Left colon (tissue), 2 donors: ENCODE measurements around the gene ATP11A. TPM values are rescaled to one million over a fixed set of nuclear protein-coding genes. Genes with fewer than 3 reads are reported as not detected.

Source experiments
- ATAC-seq: fragments of 200-7000 bp; cut with Tn5 transposase; one replicate; pipeline ENCODE4 v1.9.1; 2020; ENCODE audit warnings: mild to moderate bottlenecking, moderate library complexity
- DNase-seq, 2 donors: peaks; one replicate each; pipeline ENCODE4 v3.0.0-alpha.2; 2020
- intact Hi-C, 2 donors: fragments of 100-400 bp; cut with DNase I in 1 of 2; cut with micrococcal nuclease in 1 of 2; formaldehyde crosslinking; loops; one replicate each; pipeline versions ENCODE4 v1.11.2 to v1.14.0; 2022; cut with DNase I, micrococcal nuclease
- total RNA-seq, 2 donors: library from RNA; stranded (reverse); fragmentation: NEBNext Ultra II Directional; extraction: Animal tissue kit (Norgen Biotek cat#: 25700); gene quantifications; one replicate each; pipeline ENCODE4 v1.2.1, GENCODE V29; 2021
- donor health status: DM: no; HTN: no; CAD: no.
- donor health status: DM: yes; HTN: yes; CAD: no.

ATP11A gene
- total RNA-seq, 2 donors from 2014 or later = 12.4 to 22.7 TPM

DNA sequence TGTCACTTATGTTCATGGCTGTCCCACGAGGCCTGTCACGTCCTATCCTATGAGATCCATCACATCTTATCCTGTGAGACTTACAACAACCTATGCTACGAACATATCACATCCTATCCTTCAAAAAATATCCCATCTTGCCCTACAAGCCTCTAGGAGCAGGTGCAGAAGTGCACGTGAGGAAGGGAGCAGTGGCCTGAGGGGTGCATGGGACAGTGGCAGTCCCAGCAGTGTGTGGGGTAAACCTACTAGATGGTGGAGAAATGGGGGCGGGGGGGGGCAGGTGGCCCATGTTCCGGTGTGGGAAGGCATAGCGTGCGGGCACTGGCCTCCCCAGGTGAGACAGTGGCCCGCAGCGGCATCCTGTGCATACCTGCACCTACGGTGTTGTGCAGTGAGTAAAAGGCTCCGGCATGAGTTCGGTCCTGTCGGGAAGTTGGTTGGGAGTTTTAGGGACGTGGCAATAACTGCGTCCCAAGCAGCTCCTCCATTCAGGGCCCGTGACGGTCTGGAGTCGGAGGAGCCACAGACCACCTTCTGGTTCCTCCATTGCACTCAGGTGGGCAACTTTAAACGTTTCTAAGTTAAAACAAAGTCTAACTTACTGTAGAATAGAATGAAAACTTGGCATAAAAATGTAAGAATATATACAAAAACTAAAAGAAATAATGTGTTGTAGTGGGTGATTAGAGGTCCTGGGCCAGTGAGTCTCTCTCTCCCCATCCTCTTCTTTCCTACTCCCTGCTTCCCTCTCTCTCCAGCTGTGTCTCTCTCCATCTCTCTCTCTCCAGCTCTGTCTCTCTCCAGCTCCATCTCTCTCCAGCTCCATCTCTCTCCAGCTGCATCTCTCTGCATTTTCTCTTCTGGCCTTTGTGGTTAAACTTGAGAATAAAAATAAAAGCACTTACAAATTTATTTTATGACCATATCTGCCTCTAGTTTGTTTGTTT is 42.1 kb downstream of the ATP11A start:
- DNase-seq = no peak
- intact Hi-C loops = no loop called here
- no peak for ATAC-seq

DNA sequence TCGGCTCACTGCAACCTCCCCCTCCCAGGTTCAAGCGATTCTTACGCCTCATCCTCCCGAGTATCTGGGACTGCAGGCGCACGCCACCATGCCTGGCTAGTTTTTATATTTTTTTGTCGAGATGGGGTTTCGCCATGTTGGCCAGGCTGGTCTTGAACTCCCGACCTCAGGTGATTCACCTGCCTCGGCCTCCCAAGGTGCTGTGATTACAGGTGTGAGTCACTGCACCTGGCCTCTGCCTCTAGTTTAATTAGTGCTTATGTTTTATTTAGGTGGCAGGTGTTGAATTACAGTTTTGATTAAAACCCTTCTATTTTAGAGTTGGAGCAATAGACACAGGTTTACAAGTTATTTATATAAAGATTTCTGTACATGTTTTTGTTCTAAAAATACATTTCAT is 42.8 kb downstream of the ATP11A start:
- no peak for ATAC-seq
- DNase-seq = no peak
- intact Hi-C loops = no loop called here

DNA sequence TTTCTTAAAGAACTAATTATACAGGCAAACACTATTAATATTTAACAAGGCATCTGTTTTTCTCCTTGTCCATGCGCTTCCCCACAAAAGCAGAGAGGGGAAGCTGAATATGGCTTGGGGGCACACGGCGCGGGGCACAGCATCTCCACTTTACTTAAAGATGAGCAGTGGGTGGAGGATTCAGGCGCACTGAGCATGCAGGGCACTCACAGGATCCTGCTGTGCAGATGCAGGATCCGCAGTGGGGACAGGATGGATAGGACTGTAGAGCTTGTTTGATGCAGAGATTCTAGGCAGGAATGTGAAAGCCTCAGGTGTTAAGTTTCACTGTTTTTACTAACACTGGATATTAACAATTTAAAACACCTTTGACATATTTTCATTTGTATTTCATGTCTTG is 43.3 kb downstream of the ATP11A start:
- no peak for ATAC-seq
- intact Hi-C loops = no loop called here
- no peak for DNase-seq

DNA sequence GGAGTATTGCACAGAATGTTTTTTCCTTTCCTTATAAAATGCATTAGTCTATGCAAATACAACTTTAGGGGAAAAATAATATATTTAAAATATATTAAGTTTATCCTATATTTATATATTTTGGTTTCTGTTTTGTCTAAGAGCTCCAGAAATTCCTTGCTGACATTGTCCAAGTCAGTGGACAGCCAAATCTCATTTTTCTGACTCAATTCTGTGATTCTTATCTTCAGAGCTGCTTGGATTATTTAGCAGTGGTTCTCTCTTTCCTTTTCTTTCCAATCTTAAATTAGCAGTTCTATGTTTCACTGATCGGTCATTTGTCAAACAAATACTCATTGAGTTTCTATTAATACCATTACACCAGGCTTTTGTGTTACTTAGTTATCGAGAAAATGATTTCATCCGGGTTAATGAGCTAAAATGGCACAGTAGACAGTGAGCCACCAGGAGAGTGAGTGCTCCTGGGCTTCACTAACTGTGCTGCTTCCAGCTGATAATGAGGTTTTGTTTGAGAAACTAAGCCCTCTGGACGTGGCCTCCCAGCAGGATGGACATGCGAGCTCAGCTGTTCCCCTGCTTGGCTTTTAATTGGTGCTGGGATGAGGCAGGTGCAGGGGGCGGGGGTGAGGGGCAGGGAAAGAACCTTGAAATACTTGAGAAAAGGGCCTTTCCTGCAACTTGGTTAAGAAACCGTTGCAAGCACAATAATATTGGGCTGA is 44.0 kb downstream of the ATP11A start:
- ATAC-seq (no peak), DNase-seq (no peak)
- intact Hi-C loops = no loop called here

DNA sequence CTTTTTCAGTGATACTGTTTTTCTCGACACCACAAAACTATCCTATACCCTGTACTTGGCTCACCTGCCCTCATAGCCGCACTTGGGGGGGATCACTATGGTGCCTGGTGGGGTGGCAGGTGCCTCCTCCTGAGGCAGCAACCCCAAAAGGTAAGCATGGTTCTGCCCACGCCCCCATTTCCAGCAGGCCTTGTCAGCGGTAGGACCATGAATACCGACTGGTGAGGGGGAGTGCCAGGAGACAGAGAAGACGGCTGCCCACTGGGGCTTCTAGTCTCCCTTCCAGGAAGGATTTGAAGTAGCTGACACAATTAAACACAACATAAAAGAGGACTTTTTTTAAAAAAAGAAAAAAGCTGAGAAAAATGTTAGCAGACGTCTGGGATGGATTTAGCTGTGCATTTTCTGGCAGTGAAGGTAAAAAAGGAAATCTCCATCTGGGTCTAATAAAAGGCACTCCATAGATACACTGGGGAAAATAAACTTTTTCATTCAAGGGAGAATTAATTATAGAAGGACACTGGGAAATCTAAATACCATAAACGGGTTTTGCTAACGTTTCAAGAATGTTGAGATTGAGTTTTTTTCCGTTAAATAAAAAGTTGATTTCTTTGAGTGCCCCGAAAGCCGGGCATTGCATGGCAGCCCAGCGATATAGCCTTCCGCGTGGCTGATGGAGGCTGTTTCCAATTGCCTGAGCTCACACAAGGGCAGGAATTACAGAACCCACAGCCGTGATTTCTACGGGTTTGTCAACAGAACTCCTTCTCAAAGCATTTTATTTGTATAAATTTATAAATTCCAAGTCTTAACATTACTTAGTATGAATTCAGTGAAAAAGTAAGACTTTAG is 45.1 kb downstream of the ATP11A start:
- ATAC-seq (no peak), DNase-seq (no peak)
- intact Hi-C loops = no loop called here

DNA sequence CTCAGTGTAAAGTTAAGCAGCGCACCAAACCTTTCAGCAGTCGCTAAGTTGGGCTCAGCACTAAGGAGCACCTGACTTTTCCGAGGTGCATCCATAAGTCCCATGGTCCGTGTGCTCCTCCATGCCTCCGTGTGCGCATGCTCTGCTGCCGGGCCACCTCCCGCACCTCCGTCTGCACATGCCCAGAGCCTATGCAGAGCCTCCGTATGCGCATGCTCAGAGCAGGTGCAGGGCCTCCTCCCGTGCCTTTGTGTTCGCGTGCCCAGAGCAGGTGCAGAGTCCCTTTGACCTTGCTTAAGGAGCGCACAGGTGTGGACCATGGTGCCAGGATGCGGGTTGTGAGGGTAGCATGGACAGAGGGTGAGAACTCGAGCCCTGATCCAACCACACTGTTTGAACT is 46.0 kb downstream of the ATP11A start:
- intact Hi-C loops = no loop called here
- no peak for DNase-seq

DNA sequence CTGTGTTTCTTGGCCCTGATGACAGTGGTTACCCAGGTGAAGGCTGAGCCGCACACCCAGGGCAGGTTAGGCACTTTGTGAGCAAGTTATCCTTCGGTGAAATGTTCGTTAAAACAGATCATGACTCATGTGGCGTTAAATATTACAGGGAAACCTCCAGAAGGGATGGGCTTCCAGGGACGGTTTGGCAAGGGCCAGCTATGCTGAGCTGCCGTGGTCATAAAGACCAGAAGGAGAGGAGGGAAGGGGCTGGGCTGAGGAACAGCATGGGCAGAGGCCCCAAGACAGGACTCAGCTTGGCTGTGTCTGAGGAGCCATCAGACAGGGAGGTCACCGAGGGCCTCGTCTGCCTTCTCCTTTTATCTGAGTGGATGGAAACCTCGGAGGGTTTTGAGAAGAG is 47.5 kb downstream of the ATP11A start:
- no peak for DNase-seq
- ATAC-seq = no peak
- intact Hi-C loops = no loop called here

More for the DNA sequence above, 46.0 kb downstream of the ATP11A start:
- ATAC-seq = no peak

DNA sequence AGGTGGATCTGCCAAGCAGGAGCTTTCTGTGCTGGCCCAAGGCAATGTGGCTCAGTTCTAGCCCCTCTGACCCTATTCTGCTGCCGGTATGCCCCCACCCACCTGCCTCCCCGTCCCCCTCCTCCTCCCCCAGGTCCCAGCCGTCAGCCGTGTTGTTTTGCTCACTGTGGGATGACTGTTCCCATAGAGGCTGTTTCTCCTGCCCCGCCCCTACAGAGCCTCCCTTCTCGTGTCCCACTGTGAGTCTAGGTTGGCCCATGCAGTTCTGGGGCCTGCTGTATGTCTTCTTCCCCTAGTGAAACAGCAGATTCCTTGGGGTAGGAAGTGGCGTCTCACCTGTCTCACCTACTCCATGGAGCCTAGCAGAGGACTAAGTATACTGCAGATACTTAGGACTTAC is 48.8 kb downstream of the ATP11A start:
- ATAC-seq (no peak), DNase-seq (no peak)
- intact Hi-C loops = no loop called here

DNA sequence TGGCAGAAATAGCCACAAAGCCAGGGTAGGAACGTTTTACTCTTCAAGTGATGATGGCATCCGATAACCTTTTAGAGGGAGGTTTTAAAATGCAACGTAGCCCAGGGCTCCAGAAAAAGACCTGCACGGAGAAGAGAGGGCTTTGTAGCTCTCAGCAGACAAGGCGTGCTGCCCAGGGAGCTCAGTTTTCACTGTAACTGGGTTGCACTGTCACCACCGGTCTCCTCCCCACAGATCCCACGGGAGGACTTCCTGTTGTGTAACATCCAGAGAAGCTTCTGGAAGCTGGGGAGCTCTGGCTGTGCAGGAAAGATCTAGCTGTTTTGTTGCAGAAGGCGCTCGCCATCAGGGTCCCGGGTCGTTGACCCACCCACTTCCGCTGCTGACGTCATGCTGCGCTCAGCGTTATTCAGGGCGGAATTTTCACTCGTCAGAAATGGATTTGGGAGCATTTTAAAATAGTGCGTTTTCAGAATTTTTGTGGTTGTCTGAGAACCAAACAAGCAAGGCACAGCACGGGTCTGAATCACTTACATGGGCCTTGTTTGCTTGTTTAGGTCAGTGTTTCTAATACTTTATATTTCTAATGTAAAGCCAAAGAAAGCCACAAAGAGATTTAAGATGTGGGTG is 50.8 kb downstream of the ATP11A start:
- ATAC-seq = no peak
- intact Hi-C loops = no loop called here
- DNase-seq = peak in 1 of 2 donors; percentile 34

DNA sequence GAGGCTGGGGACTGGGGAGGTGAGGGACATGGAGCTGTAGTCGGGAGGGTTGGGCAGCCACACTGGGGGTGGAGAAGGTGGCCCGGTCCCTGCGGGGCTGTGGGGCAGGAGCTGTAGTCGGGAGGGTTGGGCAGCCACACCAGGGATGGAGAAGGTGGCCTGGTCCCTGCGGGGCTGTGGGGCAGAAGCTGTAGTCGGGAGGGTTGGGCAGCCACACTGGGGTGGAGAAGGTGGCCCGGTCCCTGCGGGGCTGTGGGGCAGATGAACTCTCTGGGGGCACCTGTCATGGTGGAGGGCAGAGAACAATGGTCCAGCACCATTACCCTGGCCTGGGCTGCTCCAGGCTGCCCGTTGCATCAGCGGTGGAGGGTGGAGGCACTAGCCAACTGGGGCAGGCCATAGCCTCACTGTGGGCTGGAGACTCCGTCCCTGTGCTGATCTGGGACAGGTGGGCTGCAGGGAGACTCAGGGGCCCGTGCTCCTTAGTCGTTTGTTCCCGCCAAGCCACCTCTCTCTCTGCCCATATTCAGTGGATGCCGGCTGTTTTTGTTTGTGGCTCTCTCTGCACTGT is 51.4 kb downstream of the ATP11A start:
- ATAC-seq (no peak), DNase-seq (no peak)
- intact Hi-C loops = no loop called here

DNA sequence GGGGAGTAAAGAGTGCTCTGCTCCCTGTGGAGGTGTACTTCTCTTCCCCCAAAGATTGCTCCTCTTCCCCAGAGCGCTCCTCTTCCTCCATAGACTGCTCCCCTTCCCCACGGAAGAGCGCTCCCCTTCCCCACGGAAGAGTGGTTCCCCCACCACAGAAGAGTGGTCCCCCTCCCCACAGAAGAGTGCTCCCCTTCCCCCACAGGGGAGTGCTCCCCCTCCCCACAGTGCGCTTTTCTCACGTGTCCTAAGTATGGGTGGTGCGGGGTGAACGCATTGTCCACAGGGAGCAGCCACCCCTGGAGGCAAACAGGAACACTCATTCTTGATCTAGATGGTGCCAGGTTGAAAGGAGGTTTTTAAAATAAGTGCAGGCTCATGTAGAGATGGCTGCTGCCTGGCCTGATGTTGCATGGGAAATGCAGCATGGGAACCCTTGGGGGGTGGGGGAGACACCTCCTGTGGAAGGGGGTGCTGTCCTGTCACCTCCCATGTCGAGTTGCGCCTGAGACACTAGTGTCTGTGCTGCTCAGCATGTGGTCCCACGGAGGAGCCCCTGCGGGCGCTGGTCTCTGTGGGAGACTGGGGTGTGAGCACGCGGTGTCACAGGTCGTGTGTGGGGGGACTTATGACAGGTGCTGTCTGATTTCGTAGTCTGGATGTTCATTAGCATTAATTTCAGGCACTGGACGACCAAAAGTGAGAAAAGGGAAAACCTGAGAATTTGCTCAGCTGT is 52.2 kb downstream of the ATP11A start:
- intact Hi-C loops = no loop called here
- no peak for DNase-seq

DNA sequence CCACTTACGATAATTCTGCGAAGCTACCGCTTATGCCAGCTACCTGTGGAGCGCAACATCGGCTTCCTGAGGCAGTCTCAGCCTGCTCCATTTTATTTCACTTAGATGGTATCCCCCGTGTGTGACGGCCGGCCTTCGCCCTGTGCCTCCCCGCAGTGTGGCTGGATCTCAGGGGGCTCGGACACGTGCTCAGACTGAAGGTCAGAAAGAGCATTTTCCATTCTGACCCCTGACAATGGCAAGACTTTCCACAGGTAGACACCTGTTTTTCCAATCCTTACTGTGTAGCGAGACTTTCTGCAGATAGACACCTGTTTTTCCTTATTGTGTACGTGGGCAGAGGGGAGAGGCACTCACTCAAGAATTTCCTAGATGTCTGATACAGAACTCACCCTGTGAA is 52.7 kb downstream of the ATP11A start:
- DNase-seq (no peak), ATAC-seq (no peak)
- intact Hi-C loops = no loop called here

More for the DNA sequence above, 52.2 kb downstream of the ATP11A start:
- ATAC-seq = no peak

DNA sequence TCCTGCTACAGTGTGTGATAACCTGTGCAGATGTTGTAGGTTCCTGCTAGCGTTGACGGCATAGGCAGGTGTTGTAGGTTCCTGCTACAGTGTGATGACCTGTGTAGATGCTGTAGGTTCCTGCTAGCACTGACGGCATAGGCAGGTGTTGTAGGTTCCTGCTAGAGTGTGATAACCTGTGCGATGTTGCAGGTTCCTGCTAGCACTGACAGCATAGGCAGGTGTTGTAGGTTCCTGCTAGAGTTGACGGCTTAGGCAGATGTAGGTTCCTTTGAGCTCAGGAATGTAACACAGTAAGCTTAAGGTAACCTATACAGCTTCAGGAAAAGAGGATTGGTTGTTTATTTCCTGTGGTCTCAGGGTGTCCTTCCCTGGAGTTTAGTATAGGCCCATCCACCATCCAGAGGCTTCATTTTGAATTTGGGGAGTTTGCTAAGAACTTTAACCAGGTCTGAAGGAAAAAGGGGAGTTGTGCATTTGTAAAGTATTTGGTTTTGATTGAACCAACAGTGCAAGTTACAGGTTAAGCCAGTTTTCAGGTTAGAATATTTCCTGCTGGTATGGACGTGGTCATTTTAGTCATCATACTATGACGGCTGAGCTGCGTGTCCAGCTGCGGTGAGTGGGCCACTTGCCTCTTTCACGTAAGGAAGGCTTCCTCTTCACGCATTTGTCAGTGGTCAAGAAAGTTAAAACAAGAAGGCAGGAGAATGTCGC is 53.8 kb downstream of the ATP11A start:
- ATAC-seq (no peak), DNase-seq (no peak)
- intact Hi-C loops = no loop called here

DNA sequence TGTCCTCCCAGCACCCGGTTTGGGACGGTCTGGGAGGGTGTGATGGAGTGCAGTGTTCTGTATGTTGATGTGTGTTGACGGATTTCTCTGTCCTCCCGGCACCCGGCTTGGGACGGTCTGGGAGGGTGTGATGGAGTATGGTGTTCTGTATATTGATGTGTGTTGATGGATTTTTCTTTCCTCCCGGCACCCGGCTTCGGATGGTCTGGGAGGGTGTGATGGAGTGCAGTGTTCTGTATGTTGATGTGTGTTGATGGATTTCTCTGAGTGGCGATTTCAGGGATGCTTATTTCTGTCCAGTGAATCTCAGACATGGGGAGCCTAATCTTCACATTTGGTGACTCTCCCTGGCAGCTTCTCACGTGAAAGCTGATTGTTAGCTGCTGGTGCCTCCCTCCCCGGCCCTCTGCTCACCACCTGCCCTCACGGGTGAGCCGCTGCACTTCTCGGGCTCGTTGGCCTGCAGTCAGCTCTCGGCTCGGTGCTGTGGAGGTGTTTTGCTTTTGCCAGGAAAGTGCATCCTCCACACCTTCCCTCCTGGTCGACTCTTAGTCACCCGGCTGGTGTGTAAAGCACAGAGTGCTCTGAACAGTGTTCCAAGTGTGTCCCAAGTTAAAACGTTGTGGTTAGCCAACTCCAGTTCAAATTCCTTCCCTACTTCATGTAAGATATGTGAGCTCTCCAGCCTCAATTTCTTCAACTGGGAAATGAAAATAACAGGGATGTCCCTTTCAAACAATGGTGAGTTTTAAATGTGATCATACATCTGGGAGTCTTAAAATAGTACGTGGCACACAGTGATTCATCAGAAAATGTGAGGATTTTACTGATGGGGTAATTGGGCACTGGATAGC is 54.6 kb downstream of the ATP11A start:
- no peak for ATAC-seq
- intact Hi-C loops = no loop called here
- DNase-seq = no peak

DNA sequence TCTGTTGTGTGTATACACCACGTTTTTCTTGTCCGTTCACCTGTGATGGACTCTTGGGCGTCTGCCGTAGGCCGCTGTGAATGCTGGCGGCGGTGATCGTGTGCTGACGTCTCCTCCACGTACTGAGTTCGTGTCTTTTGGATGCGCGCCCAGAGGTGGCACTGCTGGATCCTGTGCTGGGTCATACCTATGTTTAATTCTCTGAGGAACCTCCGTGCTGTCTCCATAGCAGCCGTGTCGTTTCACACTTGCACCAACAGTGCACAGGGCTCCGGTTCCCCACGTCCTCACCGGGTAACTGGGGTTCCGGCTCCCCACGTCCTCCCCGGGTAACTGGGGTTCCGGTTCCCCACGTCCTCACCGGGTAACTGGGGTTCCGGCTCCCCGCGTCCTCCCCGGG is 56.2 kb downstream of the ATP11A start:
- no peak for ATAC-seq
- no peak for DNase-seq
- intact Hi-C loops = no loop called here

DNA sequence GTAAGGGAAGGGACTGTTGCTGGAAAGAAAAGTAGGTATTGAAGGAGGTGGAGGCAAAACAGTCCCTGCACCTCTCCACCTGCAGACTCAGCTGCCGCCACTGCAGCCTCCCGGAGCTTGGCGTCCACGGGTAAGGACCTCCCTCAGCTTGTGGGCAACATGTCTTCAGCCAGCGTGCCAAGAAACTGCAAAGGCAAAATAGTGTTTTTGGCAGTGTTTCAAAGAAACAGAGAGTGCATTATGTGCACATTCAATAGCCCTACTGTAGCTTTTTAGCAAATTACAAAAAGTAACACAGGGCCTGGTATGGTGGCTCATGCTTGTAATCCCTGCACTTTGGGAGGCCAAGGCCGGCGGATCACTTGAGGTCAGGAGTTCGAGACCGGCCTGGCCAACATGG is 57.4 kb downstream of the ATP11A start:
- ATAC-seq (no peak), DNase-seq (no peak)
- intact Hi-C loops = no loop called here
